Naive B cell (primary cell): Measurements from ENCODE around the gene PLEKHA6. TPM values are rescaled to one million over a fixed set of nuclear protein-coding genes. Genes with fewer than 3 reads are reported as not detected.

Source experiments
- ATAC-seq, 2 donors: fragments of 150-1000 bp; cut with Tn5 transposase; 2 replicates each; pipeline ENCODE4 v1.10.0; 2021; ENCODE audit warnings: low read depth in 2 of 2, mild to moderate bottlenecking in 2 of 2, moderate library complexity in 2 of 2
- DNase-seq: peaks from one replicate; pipeline ENCODE4 v3.0.0; 2022
- H3K27ac Mint-ChIP-seq, 6 donors: one replicate each; pipeline ENCODE4 v1.8.0; 2020 to 2022; ENCODE audit warnings: mild to moderate bottlenecking in 6 of 6, mixed read lengths in 6 of 6, moderate library complexity in 5 of 6, inconsistent platforms in 2 of 6
- H3K27me3 Mint-ChIP-seq, 3 donors: one replicate each; pipeline ENCODE4 v1.8.0; 2021 to 2022; ENCODE audit warnings: mixed read lengths in 3 of 3, mild to moderate bottlenecking in 1 of 3
- H3K36me3 Mint-ChIP-seq, 2 donors: one replicate each; pipeline ENCODE4 v1.8.0; 2020 to 2022; ENCODE audit warnings: mixed read lengths in 2 of 2, inconsistent platforms in 1 of 2, mild to moderate bottlenecking in 1 of 2
- H3K4me1 Mint-ChIP-seq, 3 donors: one replicate each; pipeline ENCODE4 v1.8.0; 2020 to 2022; ENCODE audit warnings: mixed read lengths in 3 of 3, inconsistent platforms in 1 of 3, mild to moderate bottlenecking in 1 of 3, moderate library complexity in 1 of 3
- H3K4me3 Mint-ChIP-seq, 8 donors: one replicate each; pipeline ENCODE4 v1.8.0; 2020 to 2022; ENCODE audit warnings: mild to moderate bottlenecking in 8 of 8, mixed read lengths in 8 of 8, moderate library complexity in 8 of 8, inconsistent platforms in 2 of 8
- H3K9me3 Mint-ChIP-seq, 7 donors: one replicate each; pipeline ENCODE4 v1.8.0; 2020 to 2022; ENCODE audit warnings: mixed read lengths in 7 of 7, mild to moderate bottlenecking in 5 of 7, inconsistent platforms in 2 of 7, moderate library complexity in 1 of 7
- polyA plus RNA-seq, 6 donors: library from polyadenylated mRNA; unstranded; fragments of 300-500 nt; fragmentation: Illumina TruSeq; gene quantifications; one replicate each; pipeline ENCODE4 v1.2.3, GENCODE V29; 2021; ENCODE audit warnings: low read depth in 6 of 6

The PLEKHA6 gene
- polyA plus RNA-seq, 6 donors from 2014 or later: 0.09 TPM; not detected in 5

GRCh38 chr1:204271970-204272369 lies 87.8 kb downstream of the PLEKHA6 start:
- Mint-ChIP-seq H3K9me3 (no peaks in the 10 kb centered on the region), H3K36me3 (no peaks in the 10 kb centered on the region), H3K27me3 (peaks cover 4 to 27% (median 17%) of the 10 kb centered on the region in 3 donors), H3K4me3 (no peak overlapping the region), H3K4me1 (peaks cover 0 to 4% (median 0%) of the 10 kb centered on the region in 3 donors), H3K27ac (no peak overlapping the region)
- ATAC-seq (no peak), DNase-seq (no peak)

GRCh38 chr1:204268101-204268500 lies 91.6 kb downstream of the PLEKHA6 start:
- H3K27me3 Mint-ChIP-seq: peaks cover 0 to 9% (median 6%) of the 10 kb centered on the region in 3 donors
- H3K27ac Mint-ChIP-seq: no peak overlapping the region
- no peaks in the 10 kb centered on the region for H3K36me3 Mint-ChIP-seq
- H3K9me3 Mint-ChIP-seq: no peaks in the 10 kb centered on the region
- DNase-seq (no peak), ATAC-seq (no peak)
- H3K4me1 Mint-ChIP-seq: peaks cover 0 to 4% (median 0%) of the 10 kb centered on the region in 3 donors
- H3K4me3 Mint-ChIP-seq: no peak overlapping the region

DNA sequence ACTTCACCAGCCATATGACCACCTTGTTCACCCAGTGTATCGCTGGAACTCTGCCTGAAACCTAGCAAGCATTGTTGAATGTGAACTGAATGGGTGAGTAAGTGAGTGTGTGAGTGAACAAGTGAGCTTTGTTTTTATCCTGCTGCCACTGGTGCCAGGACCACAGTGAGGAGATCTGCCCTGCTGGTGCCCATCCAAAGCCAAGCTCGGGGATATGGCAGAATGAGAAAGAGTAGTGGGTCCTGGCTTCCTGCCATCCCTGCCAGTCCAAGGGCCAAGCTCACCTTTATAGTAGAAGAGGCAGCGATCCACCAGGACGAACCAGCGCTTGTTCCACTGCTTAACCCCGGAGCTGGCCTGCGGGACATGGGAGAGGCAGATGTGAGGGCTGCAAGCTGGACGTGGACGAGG lies 92.5 kb downstream of the PLEKHA6 start:
- Mint-ChIP-seq H3K36me3 (no peaks in the 10 kb centered on the region), H3K9me3 (no peaks in the 10 kb centered on the region), H3K27ac (no peak overlapping the region), H3K27me3 (peaks cover 0 to 15% (median 6%) of the 10 kb centered on the region in 3 donors), H3K4me1 (peaks cover 0 to 4% (median 0%) of the 10 kb centered on the region in 3 donors), H3K4me3 (no peak overlapping the region)
- DNase-seq: no peak
- no peak for ATAC-seq

GRCh38 chr1:204266504-204267034 lies 93.2 kb downstream of the PLEKHA6 start:
- Mint-ChIP-seq H3K36me3 (no peaks in the 10 kb centered on the region), H3K9me3 (no peaks in the 10 kb centered on the region), H3K27me3 (peaks cover 0 to 21% (median 6%) of the 10 kb centered on the region in 3 donors), H3K4me3 (no peak overlapping the region), H3K27ac (no peak overlapping the region), H3K4me1 (peaks cover 0 to 4% (median 0%) of the 10 kb centered on the region in 3 donors)
- DNase-seq (no peak), ATAC-seq (no peak)

GRCh38 chr1:204265665-204266064 lies 94.1 kb downstream of the PLEKHA6 start:
- no peak for DNase-seq
- H3K27ac Mint-ChIP-seq: no peak overlapping the region
- no peak for ATAC-seq
- H3K36me3 Mint-ChIP-seq: no peaks in the 10 kb centered on the region
- peaks cover 0 to 22% (median 6%) of the 10 kb centered on the region in 3 donors for H3K27me3 Mint-ChIP-seq
- no peak overlapping the region for H3K4me3 Mint-ChIP-seq
- no peaks in the 10 kb centered on the region for H3K9me3 Mint-ChIP-seq
- peaks cover 0 to 4% (median 0%) of the 10 kb centered on the region in 3 donors for H3K4me1 Mint-ChIP-seq

- Mint-ChIP-seq H3K27me3 (peaks cover 0 to 22% (median 6%) of the 10 kb centered on the region in 3 donors), H3K4me1 (peaks cover 0 to 4% (median 0%) of the 10 kb centered on the region in 3 donors), H3K4me3 (no peak overlapping the region), H3K9me3 (no peaks in the 10 kb centered on the region), H3K27ac (no peak overlapping the region), H3K36me3 (no peaks in the 10 kb centered on the region)
- ATAC-seq: no peak
- DNase-seq: no peak
Measured at GRCh38 chr1:204264805-204265204, 94.9 kb downstream of the PLEKHA6 start.

DNA sequence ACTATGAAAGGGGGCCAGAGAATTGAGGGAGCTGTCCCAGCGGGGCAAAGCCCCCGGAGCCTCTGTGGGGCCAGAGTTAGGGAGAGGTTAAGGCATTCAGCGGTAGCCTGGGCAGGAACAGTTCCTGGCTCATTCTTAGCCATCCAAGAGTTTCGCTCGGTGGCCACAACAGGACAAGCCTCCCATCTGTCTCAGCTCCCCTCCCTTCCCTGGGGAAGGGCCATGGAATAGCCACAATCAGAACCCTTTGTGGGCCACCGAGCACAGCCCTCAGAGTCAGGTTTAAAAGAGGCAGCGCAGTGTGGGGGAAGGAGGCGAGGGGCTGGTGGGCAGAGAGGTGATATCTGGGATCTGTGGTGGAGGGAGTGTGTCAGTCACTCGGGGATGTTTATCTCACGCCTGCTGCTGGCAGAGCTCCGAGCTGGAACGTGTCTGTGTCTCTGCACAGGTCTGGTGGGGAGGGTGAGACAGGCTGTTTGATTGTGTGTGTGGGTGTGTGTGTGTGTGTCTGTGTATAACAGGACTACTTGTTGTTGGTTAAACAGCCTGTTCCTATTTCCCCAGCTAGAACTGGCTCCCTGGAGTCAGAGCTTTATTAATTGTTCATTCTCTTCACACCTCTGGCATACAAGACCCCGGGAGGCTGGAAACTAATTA lies 96.3 kb downstream of the PLEKHA6 start:
- Mint-ChIP-seq H3K9me3 (no peaks in the 10 kb centered on the region), H3K4me1 (no peaks in the 10 kb centered on the region), H3K36me3 (no peaks in the 10 kb centered on the region), H3K4me3 (no peak overlapping the region), H3K27ac (no peak overlapping the region), H3K27me3 (peaks cover 0 to 22% (median 0%) of the 10 kb centered on the region in 3 donors)
- ATAC-seq (no peak), DNase-seq (no peak)

DNA sequence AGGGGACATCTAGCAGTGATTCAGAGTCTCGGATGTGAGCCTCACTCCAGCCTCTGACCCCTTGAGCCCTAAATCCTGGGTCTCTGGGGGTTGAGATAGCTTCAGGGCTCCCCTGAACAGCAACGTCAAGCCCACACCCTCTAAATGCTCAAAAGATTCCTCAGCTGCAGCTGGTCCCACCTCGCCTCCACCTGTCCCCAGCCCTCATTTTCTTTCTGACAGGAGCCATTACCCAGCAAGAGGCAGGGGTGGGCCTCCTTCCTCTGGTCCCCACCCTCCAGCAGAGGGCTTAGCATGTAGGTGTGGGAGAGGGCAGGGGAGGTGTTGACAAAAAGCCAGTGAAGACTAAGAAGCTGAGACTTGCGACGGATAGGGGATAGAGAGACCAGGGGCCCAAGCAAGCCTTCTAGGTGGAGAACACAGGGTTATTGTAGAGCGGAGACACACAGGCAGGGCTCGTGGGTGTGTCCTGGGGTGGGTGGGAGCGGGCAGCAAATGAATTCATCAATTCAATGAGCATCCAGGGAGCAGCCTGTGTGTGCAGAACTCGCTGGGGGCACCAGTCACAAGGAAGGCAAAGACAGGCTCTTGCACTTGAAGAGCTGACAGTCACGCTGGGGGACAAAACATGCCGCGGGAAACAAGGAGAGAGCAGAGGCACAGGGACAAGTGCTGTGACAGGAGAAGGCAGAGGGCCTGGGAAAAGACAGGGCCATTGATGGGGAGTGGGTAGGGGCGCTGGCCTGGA lies 97.0 kb downstream of the PLEKHA6 start:
- H3K27me3 Mint-ChIP-seq: peaks cover 0 to 22% (median under 1%) of the 10 kb centered on the region in 3 donors
- H3K4me1 Mint-ChIP-seq: no peaks in the 10 kb centered on the region
- H3K9me3 Mint-ChIP-seq: no peaks in the 10 kb centered on the region
- DNase-seq (no peak), ATAC-seq (no peak)
- no peak overlapping the region for H3K27ac Mint-ChIP-seq
- peak overlapping the region in 1 of 8 donors; percentile 61 for H3K4me3 Mint-ChIP-seq
- no peaks in the 10 kb centered on the region for H3K36me3 Mint-ChIP-seq

GRCh38 chr1:204261746-204262505 lies 97.8 kb downstream of the PLEKHA6 start:
- ATAC-seq (no peak), DNase-seq (no peak)
- H3K27me3 Mint-ChIP-seq: peaks cover 0 to 20% (median 8%) of the 10 kb centered on the region in 3 donors

DNA sequence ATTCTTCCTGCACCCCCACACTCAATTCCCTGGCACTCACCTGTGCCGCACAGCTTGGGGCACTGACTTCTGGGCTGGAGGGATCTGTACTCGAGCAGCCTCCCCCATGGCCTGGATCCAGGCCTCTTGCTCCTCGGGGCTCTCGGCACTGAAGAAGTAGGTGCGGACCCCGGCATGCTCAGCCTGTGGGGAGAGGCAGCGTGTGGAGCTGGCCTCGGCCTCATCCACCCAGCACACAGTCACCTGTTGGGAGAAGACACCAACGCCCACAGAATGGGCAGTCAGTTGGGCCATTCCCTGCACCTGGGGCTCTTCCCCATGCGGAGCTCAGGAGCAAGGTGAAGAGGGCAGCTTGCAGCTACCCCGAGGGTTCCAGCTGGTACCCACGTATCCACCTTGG lies 98.5 kb downstream of the PLEKHA6 start:
- no peak for ATAC-seq
- no peak for DNase-seq
- Mint-ChIP-seq H3K36me3 (no peaks in the 10 kb centered on the region), H3K9me3 (no peaks in the 10 kb centered on the region), H3K27me3 (peaks cover 0 to 17% (median 8%) of the 10 kb centered on the region in 3 donors), H3K4me1 (no peaks in the 10 kb centered on the region), H3K27ac (peak overlapping the region in 1 of 6 donors; percentile 88), H3K4me3 (no peak overlapping the region)

More at GRCh38 chr1:204261746-204262505, 97.8 kb downstream of the PLEKHA6 start:
- Mint-ChIP-seq H3K27ac (no peak overlapping the region), H3K9me3 (no peaks in the 10 kb centered on the region), H3K4me1 (no peaks in the 10 kb centered on the region), H3K36me3 (no peaks in the 10 kb centered on the region), H3K4me3 (no peak overlapping the region)

DNA sequence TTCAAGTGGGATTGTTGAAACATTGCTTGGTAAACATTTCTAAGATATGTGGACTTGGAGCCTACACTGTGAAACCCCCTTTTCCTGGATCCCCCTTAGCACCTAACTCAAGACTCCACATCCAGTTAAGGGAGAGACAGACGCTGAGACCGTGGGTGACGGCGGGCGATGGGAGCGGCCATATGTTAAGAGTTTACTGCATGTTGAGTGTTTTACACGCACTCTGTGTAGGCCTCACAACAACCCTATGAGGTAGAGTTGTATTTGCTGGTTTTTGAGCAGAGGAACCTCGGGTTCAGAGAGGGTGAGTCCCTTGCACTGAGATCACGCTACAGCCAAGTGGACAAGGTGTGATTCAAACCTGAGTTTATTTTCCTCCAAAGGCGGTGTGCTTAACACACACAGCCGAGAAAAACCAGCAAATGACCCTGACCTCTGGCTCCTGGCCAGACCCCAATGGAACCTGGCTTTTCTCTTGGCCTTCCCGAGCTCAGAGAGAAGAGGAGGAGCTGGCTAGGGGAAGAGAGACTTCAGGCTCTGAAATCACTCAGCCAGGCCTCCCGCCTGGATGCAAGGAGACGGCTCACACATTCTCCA lies 99.0 kb downstream of the PLEKHA6 start:
- DNase-seq (no peak), ATAC-seq (no peak)
- Mint-ChIP-seq H3K9me3 (no peaks in the 10 kb centered on the region), H3K27ac (peak overlapping the region in 1 of 6 donors; percentile 88), H3K4me3 (no peak overlapping the region), H3K27me3 (peaks cover 0 to 17% (median 8%) of the 10 kb centered on the region in 3 donors), H3K4me1 (no peaks in the 10 kb centered on the region), H3K36me3 (no peaks in the 10 kb centered on the region)

DNA sequence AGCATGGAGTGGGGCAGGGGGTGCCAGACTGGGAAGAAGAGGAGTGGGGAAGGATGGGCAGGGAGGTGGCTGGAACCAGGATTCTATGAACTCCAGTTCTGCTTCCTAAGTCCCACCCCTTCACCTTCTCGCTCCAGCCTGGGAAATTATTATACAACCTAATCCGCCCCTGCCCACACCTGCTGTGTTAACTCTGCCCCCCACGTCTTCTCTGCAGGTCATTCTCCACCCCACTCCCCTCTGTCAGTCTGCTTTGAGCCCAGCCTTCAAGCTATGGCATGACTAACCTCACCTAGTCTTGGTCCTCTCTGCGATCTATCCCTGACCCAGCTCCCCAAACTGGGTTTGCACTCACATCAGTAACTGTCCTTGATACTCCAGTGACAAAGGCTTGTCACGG lies 99.9 kb downstream of the PLEKHA6 start:
- H3K9me3 Mint-ChIP-seq: no peaks in the 10 kb centered on the region
- no peak overlapping the region for H3K4me3 Mint-ChIP-seq
- H3K27ac Mint-ChIP-seq: no peak overlapping the region
- DNase-seq (no peak), ATAC-seq (no peak)
- no peaks in the 10 kb centered on the region for H3K36me3 Mint-ChIP-seq
- peaks cover 0 to 17% (median 8%) of the 10 kb centered on the region in 3 donors for H3K27me3 Mint-ChIP-seq
- H3K4me1 Mint-ChIP-seq: no peaks in the 10 kb centered on the region

- Mint-ChIP-seq H3K27ac (no peak overlapping the region), H3K27me3 (peaks cover 0 to 17% (median 8%) of the 10 kb centered on the region in 3 donors), H3K9me3 (no peaks in the 10 kb centered on the region)
Measured at GRCh38 chr1:204259196-204259595, 100.5 kb downstream of the PLEKHA6 start.

More at GRCh38 chr1:204259196-204259595, 100.5 kb downstream of the PLEKHA6 start:
- ATAC-seq (no peak), DNase-seq (no peak)
- Mint-ChIP-seq H3K36me3 (no peaks in the 10 kb centered on the region), H3K4me3 (peak overlapping the region in 1 of 8 donors; percentile 42), H3K4me1 (no peaks in the 10 kb centered on the region)
